VCaP (cell line): Measurements from ENCODE around the gene TRPM1.

Experiments
- H3K27ac ChIP-seq: fragments of 450-650 bp; 2 replicates; pipeline ENCODE4 v1.5.1; 2017
- CTCF ChIP-seq: fragments of 450-650 bp; conservative IDR thresholded peaks from 2 replicates; pipeline ENCODE4 v1.5.1; 2017; ENCODE audit warnings: mild to moderate bottlenecking, moderate library complexity

The TRPM1 gene

GRCh38 chr15:31013863-31014607, 87.5 kb downstream of the TRPM1 start:
- H3K27ac ChIP-seq = 0 out of 2 replicates have a peak overlapping the region, but pooled peaks have one; percentile 5

GRCh38 chr15:31012455-31012854, 89.1 kb downstream of the TRPM1 start:
- TF ChIP-seq CTCF = no peak
- no peak overlapping the region for H3K27ac ChIP-seq

More at GRCh38 chr15:31013863-31014607, 87.5 kb downstream of the TRPM1 start:
- TF ChIP-seq CTCF = no peak

GRCh38 chr15:31010036-31010435, 91.5 kb downstream of the TRPM1 start:
- H3K27ac ChIP-seq = no peak overlapping the region
- TF ChIP-seq CTCF = no peak

- no peak overlapping the region for H3K27ac ChIP-seq
These were observed 95.9 kb downstream of the TRPM1 start for GRCh38 chr15:31005660-31006059.

GRCh38 chr15:31004220-31004733, 97.2 kb downstream of the TRPM1 start:
- no peak for TF ChIP-seq CTCF
- no peak overlapping the region for H3K27ac ChIP-seq

More at GRCh38 chr15:31005660-31006059, 95.9 kb downstream of the TRPM1 start:
- no peak for TF ChIP-seq CTCF

GRCh38 chr15:31001702-31002101, 99.8 kb downstream of the TRPM1 start:
- no peak for TF ChIP-seq CTCF
- H3K27ac ChIP-seq = no peak overlapping the region

- H3K27ac ChIP-seq = no peak overlapping the region
- TF ChIP-seq CTCF = no peak
These were observed 101.8 kb downstream of the TRPM1 start for GRCh38 chr15:30999729-31000128.
